HepG2 (cell line): ENCODE results near the gene CEP83. TPM values are rescaled to one million over a fixed set of nuclear protein-coding genes. Genes with fewer than 3 reads are reported as not detected.

Experiments
- ATAC-seq: fragments of 200-7000 bp; cut with Tn5 transposase; 3 replicates; pipeline ENCODE4 v1.9.1; 2020; ENCODE audit warnings: mild to moderate bottlenecking, moderate library complexity
- BruUV-seq: library from RNA; stranded (reverse); fragments of 400-500 nt; replicated peaks from 2 replicates; lab custom pipeline; 2021; lab: Mats Ljungman, UMichigan
- CTCF ChIA-PET: fragments of 300-600 bp; formaldehyde crosslinking; extraction: SDS; loops from one replicate; lab custom pipeline; 2021; ENCODE audit warnings: low total read pairs, inconsistent platforms, low intra/inter-chr PET ratio; lab: Yijun Ruan, JAX
- POLR2A ChIA-PET: fragments of 350-600 bp; sonication (Branson Sonifier 250); formaldehyde crosslinking; loops from one replicate; lab custom pipeline; 2020; ENCODE audit warnings: antibody characterized with exemption, inconsistent platforms; lab: Yijun Ruan, JAX
- DNase-seq: peaks from one replicate; pipeline ENCODE4 v3.0.0-alpha.2; 2015; ENCODE audit warnings: low spot score
- FAIRE-seq: peaks from 3 replicates; lab custom pipeline; 2011; peaks lifted over from hg19 to GRCh38; lab: Jason Lieb, UNC
- H2AFZ ChIP-seq: one replicate; pipeline ENCODE4 v1.6.1; 2011; ENCODE audit warnings: low read length, inconsistent platforms
- H3K27ac ChIP-seq: fragments of 300-600 bp; 3 replicates; pipeline ENCODE4 v1.8.0; 2011; ENCODE audit warnings: mixed run types, mild to moderate bottlenecking, mixed read lengths, low read length, inconsistent platforms; ENCODE audit not compliant: insufficient read depth; ENCODE audit errors: extremely low read length
- H3K27me3 ChIP-seq, 2 experiments: fragments of 200-600 bp in 1 of 2; 2 replicates in 1 of 2; 3 replicates in 1 of 2; pipeline versions ENCODE4 v1.6.0 to v1.8.0; 2011; ENCODE audit warnings: low read length in 2 of 2, mild to moderate bottlenecking in 2 of 2, moderate library complexity in 2 of 2, inconsistent platforms in 1 of 2; ENCODE audit not compliant: insufficient read depth in 2 of 2, control insufficient read depth in 1 of 2
- H3K36me3 ChIP-seq, 2 experiments: fragments of 200-600 bp in 1 of 2; replicated peaks in 1 of 2; 2 replicates in 1 of 2; 3 replicates in 1 of 2; pipeline versions ENCODE4 v1.5.1 to v1.8.0; 2011; ENCODE audit warnings: low read length in 2 of 2, inconsistent platforms in 1 of 2; ENCODE audit not compliant: insufficient read depth in 2 of 2, control insufficient read depth in 1 of 2
- H3K4me1 ChIP-seq: 2 replicates; pipeline ENCODE4 v1.5.1; 2012; ENCODE audit warnings: low read length, inconsistent platforms; ENCODE audit not compliant: insufficient read depth
- H3K4me2 ChIP-seq: 2 replicates; pipeline ENCODE4 v1.6.0; 2011; ENCODE audit warnings: low read depth, low read length, inconsistent platforms
- H3K4me3 ChIP-seq, 3 experiments: fragments of 200-600 bp in 1 of 3; sonication (generic), shearing (Covaris generic) in 1 of 3; replicated peaks in 1 of 3; 2 replicates each; pipeline ENCODE4 v1.5.1; 2011 to 2016; ENCODE audit warnings: low read length in 3 of 3, inconsistent platforms in 2 of 3, low read depth in 2 of 3, mild to moderate bottlenecking in 2 of 3, control low read depth in 1 of 3, mixed read lengths in 1 of 3; ENCODE audit not compliant: insufficient read depth in 1 of 3
- H3K79me2 ChIP-seq: one replicate; pipeline ENCODE4 v1.6.1; 2011; ENCODE audit warnings: low read length, inconsistent platforms; ENCODE audit not compliant: insufficient read depth
- H3K9ac ChIP-seq: 2 replicates; pipeline ENCODE4 v1.6.0; 2011; ENCODE audit warnings: mild to moderate bottlenecking, low read depth, low read length, inconsistent platforms; ENCODE audit not compliant: insufficient read depth
- H3K9me3 ChIP-seq: 2 replicates; pipeline ENCODE4 v1.5.1; 2012; ENCODE audit warnings: mild to moderate bottlenecking, low read length
- H4K20me1 ChIP-seq: 2 replicates; pipeline ENCODE4 v1.6.0; 2011; ENCODE audit warnings: inconsistent platforms, mild to moderate bottlenecking, low read length, moderate library complexity; ENCODE audit not compliant: insufficient read depth
- EP300 ChIP-seq, 3 experiments: sonication (generic) in 1 of 3; formaldehyde crosslinking in 1 of 3; IDR thresholded peaks; 2 replicates each; pipeline versions ENCODE4 v1.5.1 to v1.6.1; 2011 to 2020; ENCODE audit warnings: low read depth in 2 of 3, low read length in 2 of 3, borderline replicate concordance in 1 of 3, improper control_type of control experiment in 1 of 3, mild to moderate bottlenecking in 1 of 3, missing genetic modification reagents in 1 of 3, moderate library complexity in 1 of 3
- HNF4A ChIP-seq: sonication (generic); formaldehyde crosslinking; IDR thresholded peaks from 2 replicates; pipeline ENCODE4 v1.4.0; 2020; ENCODE audit warnings: missing genetic modification reagents
- HOXA7 ChIP-seq: sonication (generic); formaldehyde crosslinking; IDR thresholded peaks from 2 replicates; pipeline ENCODE4 v1.8.1; 2022; ENCODE audit warnings: mild to moderate bottlenecking, missing genetic modification reagents, moderate library complexity
- KDM4B ChIP-seq: sonication (generic); formaldehyde crosslinking; IDR thresholded peaks from 2 replicates; pipeline ENCODE4 v1.4.0; 2020; ENCODE audit warnings: missing genetic modification reagents
- SMC3 ChIP-seq: IDR thresholded peaks from 2 replicates; pipeline ENCODE4 v1.6.1; 2011; ENCODE audit warnings: low read length, improper control_type of control experiment
- STAG1 ChIP-seq: sonication (generic); formaldehyde crosslinking; IDR thresholded peaks from 2 replicates; pipeline ENCODE4 v1.4.0; 2020; ENCODE audit warnings: missing genetic modification reagents
- ZNF34 ChIP-seq: sonication (generic); formaldehyde crosslinking; IDR thresholded peaks from 2 replicates; pipeline ENCODE4 v1.4.0; 2020; ENCODE audit warnings: mild to moderate bottlenecking, missing genetic modification reagents, borderline replicate concordance
- WGBS: methylation state at CpG from one replicate; pipeline ENCODE4 v1.1.6; 2017; ENCODE audit warnings: low lambda C conversion rate; 5-methylcytosine and 5-hydroxymethylcytosine counted together
- in situ Hi-C: cut with HindIII; loops from 2 replicates; pipeline ENCODE4 v1.10.0; 2017; ENCODE audit warnings: low pct_unique_long_range_greater_than_20kb; ENCODE audit not compliant: extremely low pct_ligation_motif_present
- intact Hi-C: fragments of 100-400 bp; cut with micrococcal nuclease; formaldehyde crosslinking; loops from one replicate; pipeline ENCODE4 v1.10.0; 2022; ENCODE audit not compliant: unreplicated experiment
- polyA plus RNA-seq, 8 experiments: library from polyadenylated mRNA; depleted of rRNA in 3 of 8; stranded (reverse) in 7 of 8; unstranded in 1 of 8; fragments of >200 nt; fragmentation: Illumina TruSeq in 4 of 8; extraction: Trizol in 4 of 8; gene quantifications; 2 replicates each; pipeline versions ENCODE4 v1.2.1 to v1.2.3, GENCODE V29; 2011 to 2016; ENCODE audit warnings: low read depth in 4 of 8, missing spikeins in 1 of 8, mixed read lengths in 1 of 8; ENCODE audit not compliant: insufficient read depth in 1 of 8
- total RNA-seq, 5 experiments: library from RNA; depleted of rRNA; stranded (reverse); fragments of >200 nt; fragmentation: Illumina TruSeq; extraction: Trizol; gene quantifications; 2 replicates each; pipeline ENCODE4 v1.2.3, GENCODE V29; 2016; ENCODE audit warnings: low read depth in 1 of 5

Gene CEP83
- total and polyA plus RNA-seq, 2 of the 13 experiments (the other 11 are each of a cell fraction or from before 2014, with no cell fraction given) = 6.2 to 19.2 TPM

- Histone ChIP-seq H3K9me3 (peaks cover 16% of the 10 kb centered on the region), H3K27ac (peak overlapping the region; percentile 44), H4K20me1 (no peaks in the 10 kb centered on the region), H3K4me3 (no peak overlapping the region), H3K79me2 (peaks cover 17% of the 10 kb centered on the region), H3K9ac (no peak overlapping the region), H3K4me2 (peak overlapping the region; percentile 43; the same call in 1 of the 2 replicates), H3K27me3 (no peaks in the 10 kb centered on the region), H2AFZ (peak overlapping the region; percentile 21), H3K36me3 (no peaks in the 10 kb centered on the region), H3K4me1 (peaks cover 45% of the 10 kb centered on the region)
- ATAC-seq = no peak
- in situ Hi-C loops (loop anchor here (10.0 kb wide), 1 partner anchor 289 kb away; the partner anchor contains the start of gene PLXNC1), intact Hi-C loops (loop anchor here (1.0 to 10.0 kb wide), 3 partner anchors 99 to 300 kb away; no protein-coding TSS in a partner anchor)
- ChIA-PET POLR2A (no interaction called here), CTCF (interaction anchor here (1.7 kb wide), 1 partner anchor 300 kb away, joined by 5 read pairs; no protein-coding TSS in a partner anchor)
- no TSS peak for BruUV-seq
- WGBS = 83% methylated on average over 3 of the region's 3 CpGs
- no peak for DNase-seq
- FAIRE-seq = no peak
- 0 out of 2 replicates have a peak, but pooled peaks have one; percentile 26 for TF ChIP-seq SMC3
- TF ChIP-seq STAG1 (CRISPR knock-in tag) = peak; percentile 57
- TF ChIP-seq HOXA7 (CRISPR knock-in tag) = no peak
Observed at GRCh38 chr12:94434171-94434570, 25.5 kb downstream of the CEP83 start.

- DNase-seq (peak; percentile 47), FAIRE-seq (peak; percentile 40), ATAC-seq (peak; percentile 62)
- Histone ChIP-seq H3K4me3 (no peak overlapping the region), H3K27ac (peak overlapping the region; percentile 44), H3K27me3 (no peaks in the 10 kb centered on the region), H3K9me3 (peaks cover 16% of the 10 kb centered on the region), H3K4me1 (peaks cover 41% of the 10 kb centered on the region), H3K9ac (no peak overlapping the region), H4K20me1 (no peaks in the 10 kb centered on the region), H3K36me3 (no peaks in the 10 kb centered on the region), H2AFZ (peak overlapping the region; percentile 21), H3K4me2 (peak overlapping the region; percentile 43; the same call in 1 of the 2 replicates), H3K79me2 (peaks cover 19% of the 10 kb centered on the region)
- in situ Hi-C loops (loop anchor here (10.0 kb wide), 1 partner anchor 289 kb away; the partner anchor contains the start of gene PLXNC1), intact Hi-C loops (loop anchor here (1.0 to 10.0 kb wide), 4 partner anchors 99 to 299 kb away; no protein-coding TSS in a partner anchor)
- 0% methylated on average over 1 of the region's 1 CpG for WGBS
- no TSS peak for BruUV-seq
- ChIA-PET CTCF (interaction anchor here (0.8 to 1.7 kb wide), 2 partner anchors 99 to 300 kb away, joined by 4 to 5 read pairs; no protein-coding TSS in a partner anchor), POLR2A (no interaction called here)
- TF ChIP-seq ZNF34 (CRISPR knock-in tag) (no peak), HNF4A (peak; percentile 21; the same call in 1 of the 2 replicates), KDM4B (no peak), EP300 (IDR thresholded peaks at IDR 0.05; ENCODE audit: low read depth in 2 of 2, low read length in 2 of 2) (peak in 1 of 2 experiments; percentile 23; a peak in 1 of 4 replicates), EP300 (CRISPR knock-in tag; IDR thresholded peaks at IDR 0.05; ENCODE audit: borderline replicate concordance) (no peak)
Observed at GRCh38 chr12:94433744-94434143, 25.9 kb downstream of the CEP83 start.
